Ascending aorta (tissue), 2 donors: ENCODE results near the gene KIAA1614. TPM values are rescaled to one million over a fixed set of nuclear protein-coding genes. Genes with fewer than 3 reads are reported as not detected.

Experiments used
- DNase-seq, 2 donors: peaks; one replicate each; pipeline ENCODE4 v3.0.0-alpha.2; 2019; ENCODE audit warnings: low spot score in 2 of 2
- H3K27ac ChIP-seq, 2 donors: fragments of 200-600 bp; sonication (generic); one replicate each; pipeline ENCODE4 v1.5.1; 2016 to 2017; ENCODE audit warnings: mild to moderate bottlenecking in 1 of 2
- H3K27me3 ChIP-seq: fragments of 200-600 bp; sonication (generic); one replicate; pipeline ENCODE4 v1.5.1; 2017
- H3K36me3 ChIP-seq, 2 donors: fragments of 200-600 bp; sonication (generic); one replicate each; pipeline ENCODE4 v1.5.1; 2016
- H3K4me1 ChIP-seq, 2 donors: fragments of 200-600 bp; sonication (generic); one replicate each; pipeline ENCODE4 v1.5.1; 2016 to 2017; ENCODE audit warnings: mild to moderate bottlenecking in 1 of 2
- H3K4me3 ChIP-seq, 2 donors: fragments of 200-600 bp; sonication (generic); one replicate each; pipeline ENCODE4 v1.5.1; 2016 to 2017; ENCODE audit warnings: mild to moderate bottlenecking in 1 of 2
- H3K9me3 ChIP-seq, 2 donors: fragments of 200-600 bp; sonication (generic); one replicate each; pipeline ENCODE4 v1.5.1; 2016
- intact Hi-C: fragments of 100-400 bp; cut with DNase I; formaldehyde crosslinking; loops from one replicate; pipeline ENCODE4 v1.15.1; 2023
- total RNA-seq: library from RNA; depleted of rRNA; stranded (reverse); fragments of >200 nt; gene quantifications from one replicate; pipeline ENCODE4 v1.1.0, GENCODE V29; 2016
- TF ChIP-seq, protein P1 (sequence below), 3 experiments: fragments of 200-600 bp in 2 of 3; fragments of 450-650 bp in 1 of 3; sonication (generic) in 2 of 3; IDR thresholded peaks; one replicate each; pipeline ENCODE4 v1.5.1; 2016 to 2019; ENCODE audit warnings: antibody characterized with exemption in 3 of 3, mild to moderate bottlenecking in 1 of 3, moderate library complexity in 1 of 3

Gene KIAA1614
- total RNA-seq, 1 donor from 2014 or later, result 21.9 TPM

DNA sequence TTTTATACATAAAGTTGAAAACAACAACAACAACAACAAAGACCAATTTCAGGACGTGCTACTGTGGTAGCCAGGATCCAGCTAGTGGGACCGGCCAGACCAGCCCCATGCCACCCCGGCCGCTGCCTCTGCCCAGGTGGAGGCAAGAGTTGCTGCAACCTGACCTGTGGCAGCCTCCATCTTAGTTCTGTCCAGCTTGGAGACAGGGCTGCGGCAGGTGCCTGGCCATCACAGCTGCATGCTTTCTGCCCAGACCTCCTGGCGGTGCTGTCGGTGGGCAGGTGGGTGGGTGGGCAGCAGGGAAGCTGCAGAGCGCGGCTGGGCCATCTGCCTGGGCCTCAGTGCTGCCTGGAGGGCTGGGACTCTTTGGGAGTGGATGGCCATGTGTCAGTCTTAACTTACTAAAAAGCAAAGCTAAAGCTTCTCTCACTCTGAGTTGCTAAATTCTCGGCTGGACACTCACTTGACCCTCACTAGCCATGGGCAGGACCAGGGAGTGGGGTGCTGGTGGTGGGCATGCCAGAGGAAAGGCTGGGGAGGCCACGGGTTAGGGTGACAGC lies 38.6 kb downstream of the KIAA1614 start:
- Histone ChIP-seq H3K4me1 (peaks cover 3 to 8% of the 10 kb centered on the region in 2 donors), H3K27ac (no peak overlapping the region), H3K4me3 (no peak overlapping the region), H3K36me3 (peaks cover 4 to 19% of the 10 kb centered on the region in 2 donors), H3K27me3 (no peaks in the 10 kb centered on the region), H3K9me3 (no peaks in the 10 kb centered on the region)
- no peak for DNase-seq
- intact Hi-C loops, result loop anchor here (5.0 kb wide), 2 partner anchors 71 to 191 kb away; partner anchors contain the start of gene STX6
- TF ChIP-seq, protein P1, sequence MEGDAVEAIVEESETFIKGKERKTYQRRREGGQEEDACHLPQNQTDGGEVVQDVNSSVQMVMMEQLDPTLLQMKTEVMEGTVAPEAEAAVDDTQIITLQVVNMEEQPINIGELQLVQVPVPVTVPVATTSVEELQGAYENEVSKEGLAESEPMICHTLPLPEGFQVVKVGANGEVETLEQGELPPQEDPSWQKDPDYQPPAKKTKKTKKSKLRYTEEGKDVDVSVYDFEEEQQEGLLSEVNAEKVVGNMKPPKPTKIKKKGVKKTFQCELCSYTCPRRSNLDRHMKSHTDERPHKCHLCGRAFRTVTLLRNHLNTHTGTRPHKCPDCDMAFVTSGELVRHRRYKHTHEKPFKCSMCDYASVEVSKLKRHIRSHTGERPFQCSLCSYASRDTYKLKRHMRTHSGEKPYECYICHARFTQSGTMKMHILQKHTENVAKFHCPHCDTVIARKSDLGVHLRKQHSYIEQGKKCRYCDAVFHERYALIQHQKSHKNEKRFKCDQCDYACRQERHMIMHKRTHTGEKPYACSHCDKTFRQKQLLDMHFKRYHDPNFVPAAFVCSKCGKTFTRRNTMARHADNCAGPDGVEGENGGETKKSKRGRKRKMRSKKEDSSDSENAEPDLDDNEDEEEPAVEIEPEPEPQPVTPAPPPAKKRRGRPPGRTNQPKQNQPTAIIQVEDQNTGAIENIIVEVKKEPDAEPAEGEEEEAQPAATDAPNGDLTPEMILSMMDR (IDR thresholded peaks at IDR 0.05), result no peak

DNA sequence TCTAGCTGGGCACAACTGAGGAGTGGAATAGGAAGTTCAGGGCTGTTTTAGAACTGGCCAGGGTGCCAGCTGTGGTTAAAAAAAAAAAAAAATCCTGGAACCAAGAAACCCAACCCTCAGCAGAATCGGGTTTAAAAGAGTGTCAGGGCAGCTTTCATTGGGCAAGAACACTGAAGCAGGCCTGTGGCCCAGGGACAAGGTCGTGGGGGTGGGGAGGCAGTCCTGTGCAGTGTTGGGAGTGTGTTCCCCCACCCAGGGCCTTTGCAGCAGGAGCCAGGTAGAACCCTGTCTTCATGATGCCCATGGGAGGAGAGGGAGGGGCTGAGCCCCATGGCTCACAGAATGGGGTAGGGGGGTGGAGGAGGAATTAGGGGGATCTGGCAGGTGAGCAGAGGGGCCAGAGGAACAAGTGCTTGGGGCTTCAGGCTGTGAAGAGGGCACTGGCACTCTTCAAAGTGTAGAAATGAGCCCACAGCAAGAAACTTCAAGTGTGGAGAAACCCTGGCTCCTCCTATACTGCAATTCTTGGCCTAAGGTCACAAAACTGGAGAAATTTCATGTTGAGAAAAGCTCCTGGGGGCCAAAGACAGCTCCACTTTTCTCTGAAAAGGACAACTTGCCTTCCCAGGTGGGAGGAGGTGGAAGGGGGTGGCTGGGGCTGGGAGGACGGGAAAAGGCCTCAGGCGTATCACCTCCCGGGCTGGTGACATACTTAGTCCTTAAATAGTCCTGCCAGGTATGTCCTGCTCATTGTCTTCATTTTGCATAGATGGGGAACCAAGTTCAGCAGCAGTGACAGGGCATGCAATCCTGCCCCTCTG lies 39.3 kb downstream of the KIAA1614 start:
- intact Hi-C loops, result loop anchor here (5.0 kb wide), 2 partner anchors 70 to 190 kb away; partner anchors contain the start of gene STX6
- Histone ChIP-seq H3K36me3 (peaks cover 0 to 13% of the 10 kb centered on the region in 2 donors), H3K4me1 (peaks cover 3 to 8% of the 10 kb centered on the region in 2 donors), H3K9me3 (no peaks in the 10 kb centered on the region), H3K27me3 (no peaks in the 10 kb centered on the region), H3K27ac (no peak overlapping the region), H3K4me3 (no peak overlapping the region)
- TF ChIP-seq, protein P1 (IDR thresholded peaks at IDR 0.05), result no peak
- DNase-seq, result no peak

- Histone ChIP-seq H3K4me3 (no peak overlapping the region), H3K27ac (no peak overlapping the region), H3K27me3 (no peaks in the 10 kb centered on the region), H3K36me3 (peaks cover 0 to 9% of the 10 kb centered on the region in 2 donors), H3K9me3 (no peaks in the 10 kb centered on the region), H3K4me1 (peaks cover 3 to 8% of the 10 kb centered on the region in 2 donors)
- intact Hi-C loops, result loop anchor here (5.0 kb wide), 2 partner anchors 70 to 190 kb away; partner anchors contain the start of gene STX6
- TF ChIP-seq, protein P1 (IDR thresholded peaks at IDR 0.05), result no peak
- DNase-seq, result no peak
Observed at GRCh38 chr1:180952657-180953013, 39.9 kb downstream of the KIAA1614 start.

DNA sequence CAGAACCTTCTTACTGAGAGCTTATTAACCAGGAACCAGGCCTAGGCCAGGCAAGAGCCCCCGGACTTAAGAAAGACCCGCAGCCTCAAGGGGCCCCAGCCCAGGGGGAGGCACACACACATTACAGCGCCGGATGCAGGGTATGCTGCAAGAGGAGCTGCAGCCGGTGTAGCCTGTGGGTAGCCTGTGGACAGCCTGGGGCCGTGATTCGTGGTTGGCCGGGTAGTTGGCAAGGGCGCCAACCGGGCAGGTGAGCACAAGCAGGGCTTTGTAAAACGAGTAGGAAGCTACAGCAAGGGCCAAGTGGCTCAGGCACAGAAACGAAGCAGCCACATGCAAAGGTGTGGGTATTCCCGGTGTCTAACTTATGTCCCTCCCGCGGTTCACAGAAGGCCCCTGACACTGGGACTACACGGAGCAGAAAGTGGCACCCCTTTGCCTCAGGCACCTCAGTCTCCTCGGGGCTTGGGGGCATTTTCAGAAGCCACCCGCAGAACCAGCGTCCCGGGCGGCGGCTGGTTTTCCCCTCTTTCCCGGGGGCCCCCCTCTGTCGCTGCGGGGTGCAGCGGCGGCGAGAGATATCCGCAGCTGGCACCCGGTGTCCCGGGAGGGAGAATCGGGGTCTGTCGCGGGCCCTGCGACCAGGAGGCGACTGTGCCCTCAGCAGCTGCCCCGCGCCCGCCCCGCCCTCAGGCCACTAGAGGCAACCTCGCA lies 40.8 kb downstream of the KIAA1614 start:
- Histone ChIP-seq H3K27ac (no peak overlapping the region), H3K9me3 (no peaks in the 10 kb centered on the region), H3K4me3 (peak overlapping the region; percentile 68 to 71), H3K36me3 (peaks cover 0 to 5% of the 10 kb centered on the region in 2 donors), H3K4me1 (peaks cover 3 to 8% of the 10 kb centered on the region in 2 donors), H3K27me3 (no peaks in the 10 kb centered on the region)
- TF ChIP-seq, protein P1 (IDR thresholded peaks at IDR 0.05), result no peak
- DNase-seq, result no peak
- intact Hi-C loops, result loop anchor here (5.0 kb wide), 2 partner anchors 69 to 189 kb away; partner anchors contain the start of gene STX6

GRCh38 chr1:180954005-180954800 lies 41.5 kb downstream of the KIAA1614 start:
- Histone ChIP-seq H3K27me3 (no peaks in the 10 kb centered on the region), H3K4me1 (peaks cover 3 to 8% of the 10 kb centered on the region in 2 donors), H3K4me3 (peak overlapping the region; percentile 68 to 71), H3K27ac (peak overlapping the region; percentile 28 to 47), H3K36me3 (peaks cover 0 to 5% of the 10 kb centered on the region in 2 donors), H3K9me3 (no peaks in the 10 kb centered on the region)
- intact Hi-C loops, result loop anchor here (5.0 kb wide), 2 partner anchors 68 to 188 kb away; partner anchors contain the start of gene STX6
- DNase-seq, result peak in 1 of 2 donors; percentile 76
- TF ChIP-seq, protein P1 (IDR thresholded peaks at IDR 0.05), result peak in 2 of 3 experiments; percentile 19 to 29
